Stimulated activated CD4-positive, alpha-beta T cell treated with anti-CD3 and anti-CD28 coated beads, Interleukin-15, amount 100 ng/mL, for 24 hours (primary cell): Measurements from ENCODE around the gene TCEAL7.
"Not testable (repeated sequence)": the region's sequence is repeated elsewhere in the genome, so short reads cannot be mapped to it uniquely, and the experiment has no call there.

Experiments used
- DNase-seq: peaks from one replicate; pipeline ENCODE4 v3.0.0-alpha.2; 2020

TCEAL7 gene, protein sequence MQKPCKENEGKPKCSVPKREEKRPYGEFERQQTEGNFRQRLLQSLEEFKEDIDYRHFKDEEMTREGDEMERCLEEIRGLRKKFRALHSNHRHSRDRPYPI

DNA sequence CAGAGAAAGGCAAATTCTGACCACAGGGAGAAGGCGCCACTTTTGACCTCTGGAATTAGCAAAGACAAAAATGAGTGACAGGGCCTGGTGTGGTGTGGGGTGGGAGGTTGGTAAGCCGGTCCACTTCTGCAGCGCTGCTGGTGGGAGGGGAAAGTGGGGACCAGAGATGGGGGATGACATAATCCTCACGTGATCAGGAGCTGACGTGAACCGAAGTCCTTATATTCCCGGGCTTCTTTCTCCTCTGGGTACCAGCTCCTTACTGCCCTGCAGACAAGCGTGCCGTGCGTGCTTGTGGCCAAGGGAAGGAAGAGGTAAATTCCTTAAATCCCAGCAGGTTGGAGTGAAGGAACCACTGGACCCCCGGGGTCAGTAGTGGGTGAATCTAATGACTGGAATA, at the start of gene TCEAL7:
Gene TCEAL7, plus strand, starts transcription at position 249 of the 400 bp plus-strand sequence. CDS start 1,165 bp downstream, outside the sequence.
- no peak for DNase-seq

DNA sequence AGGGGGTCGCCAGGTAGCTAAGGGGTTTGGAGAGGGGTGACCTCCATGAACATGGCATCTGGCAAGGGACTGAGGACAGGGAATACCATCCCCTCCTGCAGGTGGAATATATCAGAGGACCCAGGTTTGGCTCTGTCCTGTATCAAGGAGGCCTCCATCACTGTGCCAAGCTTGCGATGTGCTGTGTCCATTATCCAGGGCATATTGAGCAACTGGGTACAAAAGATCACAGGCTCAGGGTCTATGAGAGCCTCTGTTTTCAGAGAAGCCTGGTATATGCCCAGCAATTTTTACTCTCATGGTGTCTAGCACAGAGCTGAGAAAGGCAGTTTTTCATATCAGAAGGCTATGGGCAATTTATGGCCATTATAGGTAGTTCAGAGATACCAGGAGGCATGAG, 36.9 kb upstream of the TCEAL7 start:
- no peak for DNase-seq

DNA sequence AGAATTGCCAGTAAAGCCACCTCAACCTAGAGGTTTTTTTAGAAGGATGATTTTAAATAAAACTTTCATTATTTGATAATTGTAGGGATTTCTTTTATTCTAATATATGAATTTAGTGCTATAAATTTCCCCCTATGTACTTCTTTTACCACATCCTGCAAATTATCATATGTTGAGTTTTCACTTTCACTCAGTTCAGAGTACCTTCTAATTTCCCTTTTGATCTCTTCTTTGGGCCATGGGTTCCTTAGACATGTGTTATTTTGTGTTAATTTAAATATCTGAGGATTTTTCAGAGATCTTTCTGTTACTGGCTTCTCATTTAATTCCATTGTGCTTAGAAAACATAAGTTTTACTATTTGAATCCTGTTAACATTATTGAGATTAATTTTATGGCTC, 25.3 kb upstream of the TCEAL7 start:
- no peak for DNase-seq

DNA sequence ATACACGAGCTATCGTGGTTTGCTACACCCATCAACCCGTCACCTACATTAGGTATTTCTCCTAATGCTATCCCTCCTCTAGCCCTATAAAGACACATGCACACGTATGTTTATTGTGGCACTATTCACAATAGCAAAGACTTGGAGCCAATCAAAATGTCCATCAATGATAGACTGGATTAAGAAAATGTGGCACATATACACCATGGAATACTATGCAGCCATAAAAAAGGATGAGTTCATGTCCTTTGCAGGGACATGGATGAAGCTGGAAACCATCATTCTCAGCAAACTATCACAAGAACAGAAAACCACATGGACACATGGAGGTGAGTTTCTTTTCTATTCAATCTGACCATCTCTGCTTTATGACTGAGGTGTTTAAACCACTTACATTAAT, 24.4 kb upstream of the TCEAL7 start:
- not testable (repeated sequence) for DNase-seq

DNA sequence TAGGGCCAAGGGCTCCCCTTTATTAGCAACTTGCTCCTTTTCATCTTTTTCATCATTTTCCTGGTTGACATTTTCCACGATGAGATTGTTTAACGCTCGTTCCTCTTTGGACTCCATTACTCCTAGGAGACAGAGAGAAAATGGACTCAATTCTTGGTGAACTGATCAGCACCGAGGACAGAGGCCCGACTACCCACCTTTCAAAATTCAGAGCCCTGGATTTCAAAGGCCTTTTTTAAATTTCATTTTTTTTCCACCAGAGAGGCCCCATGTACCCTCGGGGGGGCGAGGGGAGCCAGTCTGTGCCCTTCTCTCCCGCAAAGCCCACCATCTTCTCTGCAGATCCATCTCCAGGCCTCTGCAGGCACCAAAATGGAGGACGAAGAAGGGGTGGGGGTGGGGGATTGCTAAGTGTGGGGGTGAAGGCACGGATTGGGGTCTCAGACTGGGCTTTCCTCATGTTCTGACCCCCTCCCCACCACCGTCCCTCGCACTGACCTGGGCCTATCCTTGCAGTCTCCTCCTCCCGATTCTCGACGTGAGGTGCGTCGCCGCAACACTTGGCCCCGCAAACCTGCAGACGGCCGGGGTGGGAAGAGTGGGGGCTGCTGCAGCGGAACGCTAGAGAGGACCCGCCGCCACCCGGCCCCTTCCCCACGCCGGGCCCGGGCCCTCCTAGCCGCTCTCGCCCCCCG, 20.0 kb upstream of the TCEAL7 start:
- DNase-seq: peak; percentile 3

DNA sequence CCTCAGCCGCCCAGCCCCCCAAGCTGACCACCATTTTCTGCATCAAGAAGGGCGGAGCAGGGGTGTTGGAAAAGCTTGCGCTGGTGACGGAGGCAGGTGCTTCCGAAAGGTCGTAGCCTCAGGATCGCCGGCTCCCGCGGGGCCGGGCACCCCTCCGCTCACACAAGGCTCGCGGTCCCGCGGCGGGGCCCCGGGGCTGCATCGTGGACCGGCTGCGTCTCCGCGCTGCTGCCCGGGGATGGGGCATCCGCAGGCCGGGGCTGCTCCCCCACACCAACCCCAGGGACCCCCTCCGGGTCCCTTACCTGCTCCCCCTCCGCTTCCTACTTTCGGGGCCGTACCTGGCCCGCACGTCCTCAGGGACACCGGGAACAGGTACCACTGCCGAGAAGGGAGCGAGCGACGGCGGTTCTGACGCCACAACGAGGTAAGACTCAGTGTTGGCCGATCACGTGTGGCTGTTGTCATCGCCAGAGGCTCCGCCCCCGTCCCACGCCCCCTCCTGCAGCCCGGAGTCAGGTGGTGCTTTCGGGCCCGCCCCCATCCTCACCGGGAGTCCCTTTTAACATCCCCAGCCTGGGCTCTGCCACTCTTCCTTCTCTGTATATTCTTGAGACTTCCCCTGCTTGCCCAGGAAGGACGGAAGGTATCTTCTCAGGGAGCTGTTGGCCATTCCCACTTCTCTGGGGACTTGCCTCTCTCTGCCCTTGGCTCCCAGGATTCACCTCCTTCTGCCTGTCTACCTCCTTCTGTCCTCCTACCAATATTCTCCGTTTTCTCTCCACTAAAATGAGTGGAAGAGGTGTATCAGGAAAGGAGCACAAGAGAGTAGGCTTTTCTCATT, 19.3 kb upstream of the TCEAL7 start, which contains the start of gene BEX2:
Gene BEX2, minus strand, starts transcription at position 436 of the 844 bp plus-strand sequence. CDS start 1,014 bp downstream, outside the sequence.
- peak; percentile 88 for DNase-seq

DNA sequence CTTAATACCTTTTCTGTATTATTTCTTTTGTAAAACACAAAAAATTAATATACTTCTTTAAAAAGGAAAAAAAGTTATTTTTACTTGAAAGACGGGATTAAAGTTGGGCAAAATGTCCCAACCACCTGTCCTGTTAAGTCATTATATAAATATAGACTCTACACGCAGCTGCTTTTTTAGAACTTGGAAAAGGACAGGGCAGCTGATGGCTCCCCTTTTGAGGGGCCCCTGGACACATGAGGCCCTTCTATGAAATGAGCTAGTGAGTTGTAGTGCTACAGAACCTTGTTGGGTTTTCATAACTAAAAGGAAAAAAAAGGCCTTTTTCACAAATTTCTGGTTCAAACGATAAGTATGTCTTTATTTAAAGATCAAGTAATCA, 18.6 kb upstream of the TCEAL7 start:
- no peak for DNase-seq

DNA sequence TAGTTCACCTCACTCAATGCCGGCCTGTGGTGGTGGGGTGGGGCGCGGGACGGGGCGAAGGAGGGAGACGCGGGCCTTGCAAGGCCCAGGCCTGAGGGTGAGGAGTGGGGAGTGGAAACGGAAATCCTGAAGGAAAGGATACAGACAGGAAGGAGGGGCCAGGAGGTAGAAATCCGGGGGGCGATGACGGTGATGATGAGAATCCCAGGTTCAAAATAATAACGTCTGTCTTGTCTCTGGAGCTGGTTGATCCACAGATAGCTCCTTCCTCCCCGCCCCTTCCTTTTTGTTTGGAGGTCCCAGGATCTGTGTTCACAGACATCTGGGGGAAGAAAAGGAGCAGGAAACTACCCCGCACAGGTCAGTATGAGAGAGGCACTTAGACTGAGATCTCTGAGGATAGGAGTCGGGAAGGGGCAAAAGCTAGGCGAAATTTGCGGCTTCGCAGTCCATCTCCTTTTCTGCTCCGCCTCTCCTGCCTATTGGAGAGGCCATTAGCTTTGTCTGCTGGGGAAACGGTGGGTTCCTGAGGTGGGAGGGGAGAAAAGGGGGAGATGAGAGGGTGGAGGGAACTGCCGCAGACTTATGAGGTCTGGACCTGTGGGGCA, 746 bp downstream of the TCEAL7 start:
- no peak for DNase-seq

DNA sequence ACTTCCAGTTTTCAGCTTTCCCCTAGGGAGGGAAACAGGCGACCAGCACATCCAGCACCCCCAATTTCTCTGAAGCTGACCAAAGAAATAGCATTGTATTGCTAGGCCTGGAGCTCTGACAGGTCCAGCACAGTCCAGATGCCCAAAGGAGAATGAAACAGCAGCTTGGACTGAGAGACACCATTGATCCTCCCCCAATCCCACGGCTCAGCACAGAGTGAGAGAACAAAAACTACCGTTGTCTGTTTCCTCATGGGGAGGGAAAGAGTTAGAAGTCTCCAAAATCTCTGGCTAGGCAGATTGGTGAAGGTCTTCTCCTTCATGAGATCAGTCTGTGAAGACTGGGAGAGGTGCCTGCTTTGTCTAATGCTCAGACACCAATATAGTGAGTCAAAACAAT, 8.6 kb downstream of the TCEAL7 start:
- DNase-seq: no peak

DNA sequence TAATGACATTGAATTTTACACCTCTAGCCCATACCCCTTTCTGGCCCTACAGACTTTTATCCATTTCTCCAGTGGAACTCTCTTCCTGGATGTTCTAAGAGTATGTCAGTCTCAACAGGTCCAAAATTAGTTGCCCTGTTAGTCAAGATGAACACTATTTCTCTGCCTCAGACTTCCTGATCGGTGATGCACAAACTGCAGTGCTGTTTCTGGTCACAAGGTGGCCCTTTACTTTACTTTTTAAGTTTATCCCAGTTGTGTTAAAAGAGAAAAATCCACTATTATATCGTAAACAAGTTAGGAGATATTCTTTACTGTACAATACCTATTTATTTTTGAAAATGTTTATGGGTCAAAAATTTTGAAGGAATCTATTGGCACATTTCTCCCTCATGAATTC, 13.1 kb downstream of the TCEAL7 start:
- DNase-seq: peak; percentile 42

DNA sequence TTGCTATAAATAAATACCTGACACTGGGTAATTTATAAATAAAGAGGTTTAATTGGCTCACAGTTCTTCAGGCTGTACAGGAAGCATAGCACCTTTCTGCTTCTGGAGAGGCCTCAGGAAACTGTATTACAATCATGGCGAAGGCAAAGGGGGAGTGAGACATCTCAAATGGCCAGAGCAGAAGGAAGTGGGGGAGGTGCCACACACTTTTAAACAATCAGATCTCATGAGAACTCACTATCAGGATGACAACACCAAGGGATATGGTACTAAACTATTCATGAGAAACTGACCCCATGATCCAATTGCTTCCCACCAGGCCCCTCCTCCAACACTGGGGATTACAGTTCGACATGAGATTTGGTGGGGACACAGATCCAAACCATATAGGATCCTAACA, 14.6 kb downstream of the TCEAL7 start:
- DNase-seq: no peak

DNA sequence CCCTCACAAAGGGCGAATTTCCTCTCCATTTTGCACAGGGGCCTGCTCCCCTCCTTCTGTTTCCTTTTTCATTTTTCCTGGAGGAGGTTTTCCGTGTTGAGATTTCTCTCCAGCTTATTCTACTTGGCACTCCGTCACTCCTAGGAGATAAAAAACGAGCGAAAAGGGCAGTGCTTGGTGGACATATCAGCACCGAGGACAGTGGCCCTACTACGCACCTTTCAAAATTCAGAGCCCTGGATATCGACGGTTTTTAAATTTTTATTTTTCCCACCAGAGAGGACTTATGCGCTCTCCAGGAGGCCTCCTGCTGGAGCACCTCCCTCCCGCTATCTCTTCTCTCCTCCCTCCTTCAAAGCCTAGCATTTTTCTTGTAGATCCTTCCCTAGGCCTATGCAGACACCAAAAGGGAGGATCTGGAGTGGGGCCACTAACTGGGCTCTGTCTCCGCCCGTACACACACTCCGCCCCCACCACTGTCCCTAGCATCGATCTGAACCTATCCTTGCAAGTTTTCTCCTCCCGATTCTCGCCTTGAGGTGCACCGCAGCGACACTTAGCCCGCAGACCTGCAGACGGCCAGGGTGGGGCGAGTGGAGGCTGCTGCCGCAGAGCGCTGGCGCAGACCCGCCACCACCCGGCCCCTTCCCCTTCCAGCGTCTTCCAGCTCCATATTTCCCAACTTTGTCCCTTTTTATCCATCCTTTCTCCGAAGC, 17.8 kb downstream of the TCEAL7 start:
- DNase-seq: no peak

DNA sequence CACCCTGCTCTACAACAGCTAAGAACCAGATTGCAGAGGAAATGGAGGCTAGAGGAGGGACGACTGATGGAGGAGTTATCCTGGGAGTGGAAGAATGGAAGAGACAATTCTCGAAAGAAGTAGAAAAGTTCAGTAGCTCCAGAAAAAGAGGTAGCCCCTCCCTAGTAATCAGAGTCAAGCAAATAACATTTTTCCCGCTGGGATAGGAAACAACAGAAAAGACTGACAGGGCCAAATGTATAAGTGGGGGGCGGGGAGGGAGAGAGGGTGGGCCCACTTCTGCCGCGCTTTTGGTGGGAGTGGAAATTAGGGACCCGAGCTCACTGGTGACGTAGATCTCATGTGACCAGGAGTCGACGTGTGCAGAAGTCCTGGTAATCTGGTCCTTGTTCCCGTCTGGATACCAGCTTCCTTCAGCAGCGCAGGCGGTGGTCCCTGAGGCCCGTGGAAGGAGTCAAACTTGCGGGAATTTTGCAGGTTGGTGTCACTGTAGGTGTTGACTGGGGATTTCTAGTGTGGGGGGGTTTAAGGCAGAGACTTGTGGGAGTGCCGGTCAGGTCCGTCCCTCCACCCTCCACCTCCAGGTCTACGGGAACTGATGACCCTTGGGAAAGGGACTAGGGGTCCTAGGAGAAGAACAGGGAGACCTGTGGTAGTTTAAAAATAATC, 26.2 kb downstream of the TCEAL7 start, which contains the start of gene TCEAL9:
Gene TCEAL9, plus strand, starts transcription at position 377 of the 669 bp plus-strand sequence. CDS start 1,179 bp downstream, outside the sequence.
- no peak for DNase-seq

DNA sequence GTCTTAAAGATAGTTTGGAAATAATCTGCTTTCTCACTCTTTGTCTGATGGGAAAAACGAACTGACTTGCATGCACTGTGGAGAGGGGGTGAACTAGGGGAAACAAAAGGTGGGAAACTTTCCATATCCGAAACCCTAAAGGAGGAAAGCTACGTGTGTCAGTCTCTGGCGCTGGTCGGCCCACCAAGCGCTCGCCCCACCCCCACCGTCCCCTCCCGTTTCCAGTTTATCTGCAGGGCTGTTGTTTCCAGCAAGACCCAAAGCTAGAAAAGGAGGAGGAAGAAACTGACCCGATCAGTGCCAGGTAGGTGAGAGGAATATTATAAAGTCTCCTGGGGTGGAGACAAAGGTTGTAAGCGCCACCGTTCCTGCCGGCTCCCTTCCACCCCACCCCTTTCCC, 26.8 kb downstream of the TCEAL7 start:
- DNase-seq: no peak

DNA sequence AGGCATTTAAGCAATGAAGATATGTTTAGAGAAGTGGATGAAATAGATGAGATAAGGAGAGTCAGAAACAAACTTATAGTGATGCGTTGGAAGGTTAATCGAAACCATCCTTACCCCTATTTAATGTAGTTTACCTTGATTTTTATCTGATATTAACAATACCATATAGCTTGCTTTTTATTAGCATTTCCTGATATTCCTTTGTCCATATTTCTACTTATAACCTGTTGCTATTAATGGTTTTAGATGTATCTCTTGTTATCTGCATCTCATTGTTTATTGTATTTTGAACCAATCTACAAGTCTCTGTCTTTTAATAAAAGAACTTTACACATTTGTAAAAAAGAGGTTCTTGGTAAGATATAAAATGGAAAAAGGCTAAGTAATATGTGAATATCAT, 27.8 kb downstream of the TCEAL7 start:
- no peak for DNase-seq

DNA sequence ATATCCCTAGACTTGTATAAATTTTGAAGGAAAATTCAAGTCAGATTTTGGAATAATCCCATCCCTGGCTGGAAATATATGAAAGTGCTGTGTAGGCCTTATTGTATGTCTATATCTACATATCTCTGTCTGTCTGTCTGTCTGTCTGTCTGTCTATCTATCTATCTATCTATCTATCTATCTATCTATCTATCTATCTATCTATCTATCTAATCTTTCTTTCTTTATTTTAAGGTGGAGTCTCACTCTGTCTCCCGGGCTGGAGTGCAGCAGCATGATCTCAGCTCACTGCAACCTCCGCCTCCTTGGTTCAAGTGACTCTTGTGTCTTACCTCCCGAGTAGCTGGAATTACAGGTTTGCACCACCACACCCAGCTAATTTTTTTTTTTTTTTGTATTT, 29.6 kb downstream of the TCEAL7 start:
- not testable (repeated sequence) for DNase-seq

DNA sequence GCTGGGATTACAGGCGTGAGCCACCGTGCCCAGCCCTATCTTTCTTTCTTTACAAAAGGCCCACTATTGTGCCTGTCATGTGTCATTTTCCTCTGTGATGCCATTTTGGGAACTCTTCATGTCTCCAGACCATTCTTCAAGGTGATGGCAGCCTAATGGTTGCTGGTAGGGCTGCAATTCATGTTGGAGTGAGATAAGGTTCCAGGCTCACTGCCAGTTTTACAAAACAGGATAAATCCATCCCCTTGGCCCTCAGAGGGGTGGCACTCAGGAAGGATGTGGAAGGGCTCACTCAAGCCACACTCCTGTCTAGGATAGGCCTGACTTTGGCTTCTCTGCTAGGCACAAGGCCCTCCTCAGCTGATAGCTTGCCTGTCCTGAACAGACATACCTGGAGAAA, 30.1 kb downstream of the TCEAL7 start:
- no peak for DNase-seq

DNA sequence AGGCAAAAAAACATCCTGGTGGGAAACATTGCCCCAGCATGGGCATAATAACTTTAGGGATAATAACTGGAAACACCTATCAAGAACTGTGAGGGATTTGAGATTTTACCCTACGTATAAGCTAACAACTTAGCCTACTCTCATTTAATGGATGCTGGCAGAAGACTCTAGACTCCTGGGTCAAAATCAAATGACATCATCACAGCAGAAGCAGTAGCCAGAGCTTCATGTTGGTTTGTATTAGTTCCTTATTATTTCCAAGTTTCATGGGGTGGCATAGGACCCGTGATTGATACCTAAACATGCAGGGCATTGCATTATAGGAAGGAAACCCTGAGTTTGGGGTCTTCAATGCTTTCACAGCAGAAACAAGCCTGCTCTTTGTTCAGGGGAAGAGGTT, 30.9 kb downstream of the TCEAL7 start:
- no peak for DNase-seq

DNA sequence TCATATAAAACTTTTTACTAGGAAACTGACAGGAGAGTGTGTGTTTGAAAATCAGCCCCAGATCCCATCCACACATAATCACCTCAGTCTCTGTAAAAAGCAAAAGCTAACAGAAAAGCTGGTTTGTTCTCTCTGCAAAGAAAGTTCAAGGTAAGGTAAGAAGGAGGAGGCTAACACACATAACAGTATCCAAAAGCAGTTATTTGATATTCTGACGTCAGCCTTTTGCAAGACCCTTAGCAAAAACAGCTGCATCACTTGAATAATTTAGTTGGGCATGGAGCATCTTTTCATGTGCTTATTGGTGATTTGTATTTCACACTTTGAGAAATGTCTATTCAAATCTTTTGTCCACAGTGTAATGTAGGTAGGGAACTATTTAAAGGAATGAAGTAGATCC, 31.8 kb downstream of the TCEAL7 start:
- DNase-seq: no peak

DNA sequence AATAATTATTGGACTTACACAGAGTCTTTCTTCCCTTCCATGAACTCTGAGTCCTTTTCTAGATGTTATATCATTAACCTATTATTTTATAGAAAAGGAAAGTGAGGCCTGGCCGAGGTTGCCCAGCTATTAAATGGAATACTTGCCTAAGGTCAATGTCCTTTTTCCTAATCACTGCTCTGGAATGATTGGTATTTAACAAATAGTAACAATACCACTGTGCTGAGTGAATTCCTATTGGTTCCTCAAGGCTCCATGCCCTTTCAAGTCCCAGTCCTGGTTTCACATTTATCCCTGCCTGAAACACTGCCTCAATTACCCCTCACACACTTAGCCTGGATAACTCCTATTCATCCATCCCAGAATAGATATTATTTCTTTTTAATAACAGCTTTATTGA, 32.4 kb downstream of the TCEAL7 start:
- no peak for DNase-seq

DNA sequence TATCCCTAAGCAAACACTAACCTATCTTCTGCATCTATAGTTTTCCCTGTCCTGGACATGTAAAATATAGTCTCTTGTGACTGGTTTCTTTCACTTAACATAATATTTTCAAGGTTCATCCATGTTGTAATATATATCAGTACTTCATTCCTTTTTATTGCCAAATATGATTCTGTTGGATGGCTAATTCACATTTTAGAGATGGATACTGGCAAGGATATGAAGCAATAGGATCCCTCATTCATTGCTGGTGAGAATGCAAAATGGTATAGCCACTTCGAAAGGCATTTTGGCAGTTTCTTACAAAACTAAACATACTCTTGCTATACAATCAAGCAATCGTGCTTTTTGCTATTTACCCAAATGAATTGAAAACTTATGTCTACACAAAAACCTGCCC, 33.0 kb downstream of the TCEAL7 start:
- no peak for DNase-seq

DNA sequence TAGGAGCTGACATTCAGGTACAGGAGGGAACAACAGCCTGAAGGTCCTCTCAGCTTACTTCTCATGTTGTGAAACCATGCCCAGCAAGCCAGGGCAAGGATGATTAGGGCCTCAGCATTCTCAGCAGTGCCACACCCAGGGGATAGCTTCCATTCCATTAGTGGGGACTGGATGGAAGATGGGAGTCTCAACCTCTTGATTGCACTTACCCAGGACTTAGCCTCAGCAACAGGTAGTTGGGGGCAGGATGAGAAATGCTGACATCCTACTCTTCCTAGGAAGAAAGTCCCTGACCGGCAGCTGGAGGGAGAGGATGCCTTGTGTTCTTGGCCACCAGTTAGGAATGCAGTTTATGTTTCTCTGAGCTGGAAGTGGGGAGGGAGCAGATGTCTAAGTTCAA, 37.5 kb downstream of the TCEAL7 start:
- DNase-seq: no peak
